Left lung (tissue), 10 donors: ENCODE data around the gene KCNJ12. TPM values are rescaled to one million over a fixed set of nuclear protein-coding genes. Genes with fewer than 3 reads are reported as not detected.
"Not testable (repeated sequence)": the region's sequence is repeated elsewhere in the genome, so short reads cannot be mapped to it uniquely, and the experiment has no call there.

Experiments
- ATAC-seq: fragments of 200-7000 bp; cut with Tn5 transposase; one replicate; pipeline ENCODE4 v1.9.1; 2020; ENCODE audit warnings: moderate library complexity
- DNase-seq, 4 donors: peaks; one replicate each; pipeline ENCODE4 v3.0.0-alpha.2; 2013 to 2020
- H3K27ac ChIP-seq, 2 donors: fragments of 200-600 bp; sonication (generic) in 1 of 2; one replicate each; pipeline versions ENCODE4 v1.5.0 to v1.8.0; 2020 to 2021
- H3K27me3 ChIP-seq, 2 donors: fragments of 200-600 bp; sonication (generic) in 1 of 2; one replicate each; pipeline versions ENCODE4 v1.5.0 to v1.8.0; 2020 to 2021
- H3K36me3 ChIP-seq, 2 donors: fragments of 200-600 bp; sonication (generic) in 1 of 2; one replicate each; pipeline versions ENCODE4 v1.5.0 to v1.8.0; 2020 to 2021
- H3K4me1 ChIP-seq, 2 donors: fragments of 200-600 bp; one replicate each; pipeline ENCODE4 v1.8.0; 2021
- H3K4me3 ChIP-seq, 2 donors: fragments of 200-600 bp; sonication (generic) in 1 of 2; one replicate each; pipeline versions ENCODE4 v1.5.0 to v1.8.0; 2020 to 2021; ENCODE audit warnings: mild to moderate bottlenecking in 1 of 2
- H3K9me3 ChIP-seq, 2 donors: fragments of 200-600 bp; sonication (generic) in 1 of 2; one replicate each; pipeline versions ENCODE4 v1.5.0 to v1.8.0; 2020 to 2021
- CTCF ChIP-seq, 2 donors: fragments of 200-600 bp; sonication (generic) in 1 of 2; IDR thresholded peaks; one replicate each; pipeline versions ENCODE4 v1.5.0 to v1.8.0; 2021; ENCODE audit warnings: antibody characterized with exemption in 2 of 2
- intact Hi-C, 2 donors: fragments of 100-400 bp; cut with DNase I; formaldehyde crosslinking; loops; one replicate each; pipeline versions ENCODE4 v1.11.2 to v1.14.2; 2022
- polyA plus RNA-seq, 6 donors: library from polyadenylated mRNA; unstranded; fragments of 120-200 nt; gene quantifications; one replicate each; pipeline ENCODE4 v1.2.1, GENCODE V29; 2013; ENCODE audit not compliant: insufficient read length in 6 of 6
- total RNA-seq, 2 donors: library from RNA; stranded (reverse); fragmentation: NEBNext Ultra II Directional; extraction: Animal tissue kit (Norgen Biotek cat#: 25700); gene quantifications; one replicate each; pipeline ENCODE4 v1.2.1, GENCODE V29; 2021
- donor health status: DM: no; HTN: yes; CAD: no.
- donor health status: DM: no; HTN: no; CAD: no.

KCNJ12 gene
- total and polyA plus RNA-seq, 8 donors, result 3.0 to 5.7 (median 3.7) TPM

- H3K27ac ChIP-seq, DNase-seq, H3K36me3 ChIP-seq, H3K4me1 ChIP-seq, H3K9me3 ChIP-seq, H3K27me3 ChIP-seq, intact Hi-C loops, H3K4me3 ChIP-seq: not testable (repeated sequence)
- peak; percentile 48 for ATAC-seq
These were observed 27.9 kb upstream of the KCNJ12 start for GRCh38 chr17:21348081-21348925.

GRCh38 chr17:21348926-21349261 is 27.3 kb upstream of the KCNJ12 start:
- intact Hi-C loops, H3K27ac ChIP-seq, ATAC-seq: not testable (repeated sequence)

DNA sequence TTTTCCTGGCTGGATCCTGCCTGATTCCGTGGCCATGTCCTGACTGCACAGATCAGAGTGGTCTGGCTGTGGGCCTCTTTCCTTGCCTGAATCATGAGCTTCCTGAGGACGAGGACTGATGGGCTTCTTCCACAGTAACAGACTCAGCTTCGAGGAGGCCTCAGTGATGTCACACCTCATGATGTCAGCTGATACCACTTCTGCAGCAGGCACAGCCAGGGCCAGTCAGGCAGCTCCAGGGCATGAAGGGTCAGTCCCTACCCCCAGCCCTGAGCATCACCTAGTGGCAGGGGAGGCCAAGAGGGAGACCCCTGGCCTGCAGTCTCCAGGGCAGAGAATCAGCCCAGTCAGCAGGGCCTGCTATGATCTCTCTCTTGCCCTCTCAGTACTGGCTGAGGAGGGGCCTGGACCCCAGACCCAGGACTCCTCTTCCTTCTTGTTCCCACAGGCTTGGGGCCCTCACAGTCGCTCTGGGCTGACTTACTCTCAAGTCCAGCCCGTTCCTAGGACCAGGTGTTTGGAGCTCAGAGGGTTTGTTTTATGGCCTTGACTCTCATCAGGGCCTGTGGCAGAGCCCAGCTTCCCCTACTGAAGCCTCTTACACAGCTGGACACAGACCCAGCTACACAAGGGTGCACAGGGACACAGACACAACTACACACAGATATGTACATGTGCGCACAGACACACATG is 26.7 kb upstream of the KCNJ12 start:
- H3K36me3 ChIP-seq, H3K9me3 ChIP-seq, H3K4me3 ChIP-seq, H3K27ac ChIP-seq, ATAC-seq, H3K27me3 ChIP-seq, H3K4me1 ChIP-seq, intact Hi-C loops, DNase-seq: not testable (repeated sequence)

More at GRCh38 chr17:21348926-21349261, 27.3 kb upstream of the KCNJ12 start:
- H3K4me3 ChIP-seq, H3K9me3 ChIP-seq, H3K4me1 ChIP-seq, H3K27me3 ChIP-seq, H3K36me3 ChIP-seq: not testable (repeated sequence)
- DNase-seq, result peak in 1 of 4 donors; percentile 43

DNA sequence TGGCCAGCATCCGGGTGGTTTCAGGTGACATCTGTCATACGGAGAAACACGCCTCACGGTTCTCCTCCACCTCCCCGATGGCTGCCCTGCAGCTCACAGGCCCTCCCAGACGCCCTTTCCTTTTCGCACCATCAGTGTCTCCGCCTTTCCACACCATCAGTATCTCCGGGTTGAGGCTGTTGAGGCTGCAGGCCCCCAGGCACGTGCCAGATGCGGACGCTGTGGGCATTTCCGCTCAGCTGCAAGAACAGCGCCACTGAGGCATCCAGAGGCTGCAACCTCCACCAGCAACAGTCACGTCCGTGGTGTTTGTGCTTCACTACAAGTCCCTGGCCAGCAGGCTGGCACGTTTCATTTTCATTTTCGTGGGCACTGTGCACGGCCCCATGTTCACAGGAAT is 25.7 kb upstream of the KCNJ12 start:
- intact Hi-C loops, H3K36me3 ChIP-seq, H3K4me3 ChIP-seq: not testable (repeated sequence)

GRCh38 chr17:21351366-21352065 is 24.6 kb upstream of the KCNJ12 start:
- intact Hi-C loops, result no loop called here
- Histone ChIP-seq H3K4me3 (no peak overlapping the region), H3K27ac (no peak overlapping the region), H3K9me3 (no peaks in the 10 kb centered on the region), H3K4me1 (no peaks in the 10 kb centered on the region), H3K36me3 (no peaks in the 10 kb centered on the region), H3K27me3 (no peaks in the 10 kb centered on the region)
- DNase-seq (peak in 1 of 4 donors; percentile 31), ATAC-seq (no peak)
- TF ChIP-seq CTCF (IDR thresholded peaks at IDR 0.05), result no peak

More for the DNA sequence above, 25.7 kb upstream of the KCNJ12 start:
- DNase-seq, result peak in 1 of 4 donors; percentile 37
- H3K9me3 ChIP-seq, H3K4me1 ChIP-seq, ATAC-seq, H3K27me3 ChIP-seq, H3K27ac ChIP-seq: not testable (repeated sequence)

GRCh38 chr17:21352221-21352980 is 23.8 kb upstream of the KCNJ12 start:
- H3K4me3 ChIP-seq, result no peak overlapping the region
- H3K27me3 ChIP-seq, result no peaks in the 10 kb centered on the region
- no peaks in the 10 kb centered on the region for H3K36me3 ChIP-seq
- DNase-seq (peak in 1 of 4 donors; percentile 66), ATAC-seq (no peak)
- intact Hi-C loops, result no loop called here
- H3K4me1 ChIP-seq, result no peaks in the 10 kb centered on the region
- TF ChIP-seq CTCF (IDR thresholded peaks at IDR 0.05), result no peak
- H3K27ac ChIP-seq, result no peak overlapping the region
- H3K9me3 ChIP-seq, result no peaks in the 10 kb centered on the region
